HS-5 (cell line): ENCODE results near the gene NT5C1B.

Experiments used
- DNase-seq: peaks from one replicate; pipeline ENCODE4 v3.0.0-alpha.2; 2012; ENCODE audit warnings: low read depth

NT5C1B gene

DNA sequence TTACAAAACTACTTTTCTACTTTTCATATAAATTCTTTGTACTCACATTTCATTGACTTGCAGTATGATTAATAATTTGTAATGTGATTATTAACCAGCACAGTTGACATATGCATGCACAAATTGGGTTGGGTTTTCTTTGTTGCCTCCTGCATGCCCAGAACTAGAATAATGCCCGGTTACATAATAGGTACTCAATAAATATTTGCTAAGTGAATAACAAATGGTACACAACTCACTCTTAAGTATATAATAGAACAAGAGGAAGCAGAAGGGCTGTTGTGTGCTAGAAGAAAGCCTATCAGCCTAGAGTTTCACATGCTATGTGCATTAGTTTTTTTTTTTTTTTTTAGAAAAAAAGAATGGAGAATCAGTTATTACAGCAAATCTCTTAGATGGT lies 38.2 kb downstream of the NT5C1B start:
- no peak for DNase-seq

DNA sequence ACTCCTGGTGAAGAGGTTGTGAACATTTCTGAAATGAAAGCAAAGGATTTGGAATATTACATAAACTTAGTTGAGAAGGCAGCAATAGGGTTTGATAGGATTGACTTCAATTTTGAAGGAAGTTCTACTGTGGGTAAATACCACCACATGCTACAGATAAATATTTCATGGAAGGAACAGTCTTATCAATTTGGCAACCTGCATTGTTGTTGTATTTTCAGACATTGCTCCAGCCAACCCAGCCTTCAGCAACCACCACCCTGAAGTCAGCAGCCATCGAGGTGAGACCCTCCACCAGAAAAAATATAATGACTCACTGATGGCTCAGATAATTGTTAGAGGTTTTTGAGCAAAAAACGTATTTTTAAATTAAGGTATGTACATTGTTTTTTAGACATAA lies 38.9 kb downstream of the NT5C1B start:
- no peak for DNase-seq

DNA sequence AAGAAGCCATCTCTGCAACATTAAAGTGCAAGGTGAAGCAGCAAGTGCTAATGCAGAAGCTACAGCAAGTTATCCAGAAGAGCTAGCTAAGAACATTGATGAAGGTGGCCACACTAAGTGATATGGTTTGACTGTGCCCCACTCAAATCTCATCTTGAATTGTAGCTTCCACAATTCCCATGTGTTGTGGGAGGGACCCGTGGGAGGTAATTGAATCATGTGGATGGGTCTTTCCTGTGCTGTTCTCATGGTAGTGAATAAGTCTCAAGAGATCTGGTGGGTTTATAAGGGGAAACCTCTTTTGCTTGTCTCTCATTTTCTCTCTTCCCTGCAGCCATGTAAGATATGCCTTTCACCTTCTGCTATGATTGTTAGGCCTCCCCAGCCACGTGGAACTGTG lies 40.3 kb downstream of the NT5C1B start:
- DNase-seq, result no peak

DNA sequence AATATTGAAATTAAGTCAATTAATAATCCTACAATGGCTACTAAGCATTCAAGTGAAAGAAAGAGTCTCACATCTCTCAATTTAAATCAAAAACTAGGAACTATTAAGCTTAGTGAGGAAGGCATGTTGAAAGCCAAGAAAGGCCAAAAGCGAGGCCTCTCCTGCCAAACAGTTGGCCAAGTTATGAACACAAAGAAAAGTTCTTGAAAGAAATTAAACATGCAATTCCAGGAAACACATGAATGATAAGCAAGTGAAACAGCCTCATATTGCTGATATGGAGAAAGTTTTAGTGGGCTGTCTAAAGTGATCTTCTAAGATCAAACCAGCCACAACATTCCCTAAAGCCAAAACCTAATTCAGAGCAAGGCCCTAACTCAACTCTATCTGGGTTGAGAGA lies 40.7 kb downstream of the NT5C1B start:
- DNase-seq, result no peak

DNA sequence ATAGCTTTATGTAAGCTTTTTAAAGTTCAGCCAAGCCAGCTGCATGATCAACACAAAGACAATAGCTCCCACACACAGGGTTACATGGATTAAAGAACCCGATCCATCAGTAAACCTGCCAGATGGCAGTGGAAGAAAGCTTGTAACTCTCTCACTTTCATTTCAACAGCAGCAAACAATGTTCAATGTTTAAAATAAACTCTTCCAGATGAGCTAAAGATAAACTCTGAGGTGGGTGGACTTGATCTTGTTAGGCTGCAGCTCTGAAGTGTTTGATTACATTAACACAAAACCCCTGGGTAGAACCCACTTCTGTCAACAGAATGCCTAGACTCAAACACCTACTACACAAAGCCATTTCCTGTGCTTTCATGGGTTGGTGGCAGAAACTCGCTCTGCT lies 42.8 kb downstream of the NT5C1B start:
- no peak for DNase-seq

DNA sequence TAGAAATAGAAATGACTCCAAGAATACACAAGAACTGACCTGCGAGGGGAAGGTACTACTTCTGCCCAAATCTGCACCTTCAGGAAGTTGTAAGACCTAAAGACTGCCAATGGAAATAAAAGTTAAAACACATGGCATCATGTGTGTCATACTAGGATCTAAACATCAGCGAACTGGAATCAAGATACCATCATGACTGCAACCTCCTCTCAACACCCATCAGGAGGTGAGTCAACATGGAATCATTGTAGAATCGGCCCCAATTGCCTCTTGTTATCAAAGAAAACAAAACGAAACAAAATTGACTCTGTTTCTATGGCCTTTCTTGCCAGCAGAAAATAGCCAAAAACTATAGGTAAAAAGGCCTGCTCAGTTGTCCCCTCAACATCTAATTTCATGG lies 44.0 kb downstream of the NT5C1B start:
- DNase-seq, result peak; percentile 63

DNA sequence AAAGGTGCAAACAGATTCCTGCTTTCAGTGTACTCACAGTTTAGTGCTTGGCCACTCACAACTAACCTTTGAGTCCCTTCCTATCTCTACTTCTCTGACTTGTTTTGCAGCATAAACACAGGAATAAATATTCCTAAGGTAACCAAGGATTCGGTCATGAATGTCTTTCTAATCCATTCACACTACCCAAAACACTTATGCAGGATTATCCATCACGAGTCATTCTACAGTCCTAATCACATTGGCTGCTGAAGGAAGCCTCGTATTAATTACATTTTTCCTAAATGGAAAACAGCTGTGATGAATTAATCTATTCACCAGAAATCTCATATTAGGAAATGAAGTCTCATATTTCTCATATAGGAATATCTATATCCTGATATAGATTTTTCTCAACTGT lies 45.2 kb downstream of the NT5C1B start:
- peak; percentile 25 for DNase-seq

DNA sequence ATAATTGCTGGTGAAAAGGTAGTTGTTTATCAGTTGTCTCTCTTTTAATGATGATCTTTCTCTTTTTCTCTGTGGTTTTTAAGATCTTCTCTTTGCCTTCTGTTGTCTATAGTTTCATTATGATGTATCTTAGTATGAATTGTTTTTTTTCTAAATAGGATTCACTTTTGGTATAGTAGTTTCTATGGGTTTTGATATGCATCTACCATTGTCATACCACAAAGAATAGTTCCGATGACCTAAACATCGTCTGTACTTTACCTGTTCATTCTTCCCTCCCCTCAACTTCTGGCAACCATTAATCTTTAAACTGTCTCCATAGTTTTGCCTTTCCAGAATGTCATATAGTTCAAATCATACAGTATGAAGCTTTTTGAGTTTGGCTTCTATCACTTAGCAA lies 48.5 kb downstream of the NT5C1B start:
- DNase-seq, result no peak

DNA sequence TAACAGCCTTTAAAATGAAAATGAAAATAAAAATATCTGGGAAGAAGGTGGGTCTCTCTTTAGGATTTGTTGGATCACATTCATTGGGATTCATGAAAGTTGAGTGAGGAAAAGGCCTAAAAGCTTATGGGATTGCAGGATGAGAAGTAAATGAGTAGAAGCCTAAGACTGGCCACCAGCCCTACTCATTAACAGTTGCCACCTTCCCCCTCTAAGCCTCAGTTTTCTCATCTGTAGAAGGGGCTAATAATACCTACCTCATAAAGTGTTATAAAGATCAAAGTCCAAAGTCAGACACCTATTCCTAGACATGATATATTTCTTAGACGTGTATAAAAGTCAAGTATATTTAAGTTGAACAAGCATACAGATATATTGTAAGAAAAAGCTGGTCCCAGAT lies 52.7 kb downstream of the NT5C1B start:
- no peak for DNase-seq

DNA sequence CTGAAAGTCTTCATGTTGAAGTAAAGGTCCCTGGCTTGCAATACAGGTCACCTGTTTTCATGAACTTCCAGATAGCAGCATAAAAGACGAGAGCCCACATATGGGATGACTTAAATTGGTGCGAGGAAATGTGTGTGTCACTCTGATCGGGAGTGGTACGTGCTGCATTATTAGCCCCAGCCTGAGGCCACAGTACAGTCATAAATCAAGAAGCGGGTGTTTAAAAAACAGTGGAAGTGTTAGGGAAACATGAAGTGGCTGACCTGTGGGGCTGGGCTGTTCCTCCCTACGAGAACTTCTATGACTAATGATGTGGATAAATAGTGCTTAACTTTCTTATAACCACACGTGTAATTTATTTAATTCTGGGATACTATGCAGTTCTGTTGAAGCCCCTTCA lies 53.3 kb downstream of the NT5C1B start:
- no peak for DNase-seq

DNA sequence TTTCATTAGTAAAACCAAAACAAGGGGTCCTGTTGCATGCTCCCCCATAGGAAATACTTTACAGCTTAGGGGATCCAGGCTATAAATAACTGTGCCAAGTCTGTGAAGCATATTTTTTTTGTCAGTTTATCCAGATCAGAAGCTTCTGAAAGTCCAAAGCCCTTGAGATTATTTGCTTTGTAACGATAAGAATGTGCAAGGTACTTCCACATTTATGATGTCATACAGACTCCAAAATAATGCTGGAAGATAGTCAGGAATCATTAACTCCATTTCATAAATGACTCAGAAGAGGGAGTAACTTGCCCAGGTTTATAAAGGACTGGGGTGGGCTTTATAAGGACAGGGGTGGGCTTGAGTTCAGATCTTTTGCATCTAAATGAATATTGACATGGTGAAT lies 58.2 kb downstream of the NT5C1B start:
- DNase-seq, result no peak

DNA sequence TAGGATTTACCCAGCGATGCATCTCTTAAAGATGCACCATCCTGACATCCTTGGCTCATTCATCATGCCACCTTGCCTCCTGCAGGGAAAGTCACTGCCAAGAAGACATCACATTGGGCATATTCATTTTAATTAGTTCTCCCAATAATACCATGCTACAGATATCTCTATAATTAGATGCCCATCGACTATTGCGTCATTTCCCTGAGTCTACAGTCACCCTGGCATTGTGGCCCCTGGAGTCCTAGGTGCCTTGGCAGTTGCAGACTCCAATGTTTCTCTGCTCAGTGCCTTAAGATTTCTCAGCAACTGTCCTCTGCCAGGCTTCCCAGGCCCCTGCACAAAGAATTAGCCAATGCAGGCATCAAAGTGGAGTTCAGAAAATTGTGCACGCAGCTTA lies 61.5 kb downstream of the NT5C1B start:
- DNase-seq, result no peak

DNA sequence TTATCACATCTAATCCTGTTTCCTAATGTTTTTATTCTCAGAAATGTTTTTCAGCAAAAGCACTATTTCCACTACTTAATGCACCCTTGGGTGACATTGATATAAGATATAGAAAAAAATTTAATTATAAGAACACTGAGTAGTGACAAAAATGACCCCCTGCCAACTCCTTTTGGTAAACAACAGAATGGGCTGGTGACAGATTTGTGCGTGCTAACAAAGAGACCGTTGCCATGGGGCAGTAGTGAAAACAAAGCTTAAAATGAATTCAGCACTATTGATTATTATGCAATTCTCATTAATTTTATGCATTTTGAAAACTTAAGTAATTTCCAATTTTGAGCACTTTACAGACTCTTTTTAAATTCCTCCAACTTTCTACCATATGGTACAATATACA lies 62.0 kb downstream of the NT5C1B start:
- no peak for DNase-seq

DNA sequence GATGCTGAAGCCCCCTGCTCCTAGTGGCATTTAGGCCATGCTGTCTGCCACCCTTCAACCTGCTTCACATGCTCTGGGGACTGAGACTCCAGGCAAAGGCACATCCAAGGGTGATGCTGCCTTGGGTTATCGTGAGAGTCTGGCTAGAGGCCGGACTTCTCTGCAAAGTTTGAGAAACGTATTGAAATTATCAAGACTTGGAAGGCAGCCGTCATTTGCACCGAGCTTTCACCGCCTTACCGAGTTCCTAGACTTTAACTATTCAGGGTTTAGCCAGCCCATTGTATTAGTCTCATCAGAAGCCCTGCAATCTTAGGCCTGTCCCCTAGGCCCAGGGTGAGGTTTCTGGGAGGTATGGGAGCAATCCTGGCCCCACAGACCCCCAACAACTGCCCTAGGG lies 62.9 kb downstream of the NT5C1B start:
- DNase-seq, result no peak

DNA sequence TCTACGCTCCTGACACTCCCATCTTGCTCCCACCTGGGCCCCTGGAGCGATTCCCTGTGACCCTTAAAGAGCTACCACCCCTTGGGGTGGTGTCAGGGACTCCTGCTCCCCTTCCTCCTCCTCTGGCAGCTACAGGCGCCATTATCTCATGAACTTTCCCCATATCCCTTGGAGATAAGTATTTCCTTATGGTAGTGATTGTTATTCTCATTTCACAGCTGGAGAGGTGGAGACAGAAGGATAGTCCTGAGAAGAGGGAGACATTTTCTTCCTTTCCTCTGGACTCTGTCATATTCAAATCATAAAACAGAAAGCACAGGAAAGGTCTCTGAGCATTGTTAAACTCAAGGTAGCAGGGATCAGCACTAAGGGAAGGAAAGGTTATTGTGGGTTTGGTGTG lies 63.5 kb downstream of the NT5C1B start:
- no peak for DNase-seq

DNA sequence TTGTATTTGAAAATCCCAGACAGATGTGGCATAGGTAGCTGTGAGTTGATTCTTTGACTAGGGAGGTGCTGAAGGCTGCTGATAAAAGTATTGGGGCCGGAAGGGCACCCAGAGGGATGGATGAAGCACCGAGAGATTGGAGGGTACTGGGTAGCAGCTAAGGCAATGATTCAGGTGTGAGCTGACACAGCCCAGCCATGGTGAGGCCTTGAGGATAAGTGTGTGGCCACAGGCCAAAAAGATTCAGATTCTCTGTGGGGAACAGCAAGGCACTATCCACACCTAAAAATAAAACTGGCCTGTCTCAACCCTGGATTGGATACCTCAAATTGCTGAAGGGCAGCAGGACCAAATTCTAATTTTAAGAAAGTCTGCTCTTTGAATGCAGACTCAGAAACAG lies 64.1 kb downstream of the NT5C1B start:
- no peak for DNase-seq

DNA sequence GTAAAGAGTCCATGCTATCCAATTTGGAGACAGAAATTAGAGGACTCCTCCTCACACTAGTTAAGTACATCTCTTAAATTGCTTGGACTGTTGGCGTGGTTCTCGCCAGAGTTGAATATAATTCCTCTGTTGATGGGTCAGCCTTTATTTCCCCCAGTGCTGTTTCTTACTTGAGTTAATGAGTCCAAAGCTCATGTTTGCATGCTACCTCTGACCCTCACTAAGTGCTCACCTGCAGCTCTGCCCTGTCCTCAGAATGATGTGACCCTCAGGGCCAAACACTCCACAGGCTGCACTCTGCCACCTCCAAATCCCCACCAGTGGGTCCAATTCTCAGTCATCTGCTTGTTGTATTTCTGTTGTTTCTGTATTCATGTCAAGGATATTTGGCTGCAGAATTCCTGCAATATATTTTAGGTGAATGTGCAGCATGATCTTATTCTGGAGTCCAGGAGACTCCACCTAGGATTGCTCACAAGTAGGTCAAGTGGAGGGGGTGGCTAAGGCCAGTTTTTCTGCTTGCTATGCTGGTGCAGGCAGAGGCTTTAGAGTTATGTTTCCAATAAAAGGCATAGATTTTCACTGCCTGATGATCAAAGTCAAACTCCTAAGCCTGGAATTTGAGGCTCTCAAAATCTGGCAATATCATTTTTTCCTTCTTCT lies 66.8 kb downstream of the NT5C1B start:
- no peak for DNase-seq

DNA sequence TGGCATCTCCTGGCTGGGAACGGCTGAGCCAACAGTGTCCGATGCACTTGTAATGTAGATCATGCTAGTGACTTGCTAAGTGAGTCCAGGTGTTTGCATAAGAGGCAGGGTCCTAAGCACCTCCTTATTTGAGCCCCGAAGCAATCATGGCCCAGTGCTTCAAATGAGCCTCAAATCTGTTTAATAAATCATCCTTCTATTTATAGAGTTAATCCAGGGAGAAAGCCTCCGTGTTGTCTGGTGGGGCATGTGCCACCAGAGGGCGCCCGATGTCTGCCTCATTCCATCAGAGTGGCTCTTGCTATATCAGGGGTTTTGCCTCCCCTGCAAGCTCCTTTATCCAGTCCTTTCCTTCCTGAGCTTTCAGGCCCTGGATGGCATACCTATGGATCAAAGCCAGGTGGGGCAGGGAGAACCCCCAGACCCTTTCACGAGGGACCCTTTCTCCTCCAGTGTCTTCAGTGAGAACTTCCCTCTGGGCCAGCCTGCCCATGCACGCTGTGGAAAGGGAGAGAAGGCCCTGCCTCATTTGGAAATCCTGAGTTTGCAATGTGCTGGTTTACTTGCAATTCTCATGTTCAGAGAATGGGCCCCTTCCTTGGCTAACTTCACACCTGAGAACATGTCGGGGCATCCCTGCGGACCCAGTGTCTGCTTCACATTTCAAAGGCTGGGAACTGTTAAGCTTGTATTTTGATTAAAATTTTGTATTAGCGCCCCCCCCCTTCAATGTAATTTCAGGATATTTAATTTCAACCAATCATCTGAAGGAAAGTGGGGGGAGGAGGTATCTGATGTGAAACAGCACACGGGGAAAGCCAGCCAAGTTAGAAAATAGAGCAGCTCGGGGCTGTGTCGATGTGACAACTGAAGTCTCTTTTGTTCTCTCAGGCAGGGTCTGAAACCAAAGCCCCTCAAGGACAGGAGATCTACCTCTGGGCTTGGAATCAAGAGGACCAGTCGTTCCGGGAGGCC lies 68.6 kb downstream of the NT5C1B start:
- peak; percentile 42 for DNase-seq

DNA sequence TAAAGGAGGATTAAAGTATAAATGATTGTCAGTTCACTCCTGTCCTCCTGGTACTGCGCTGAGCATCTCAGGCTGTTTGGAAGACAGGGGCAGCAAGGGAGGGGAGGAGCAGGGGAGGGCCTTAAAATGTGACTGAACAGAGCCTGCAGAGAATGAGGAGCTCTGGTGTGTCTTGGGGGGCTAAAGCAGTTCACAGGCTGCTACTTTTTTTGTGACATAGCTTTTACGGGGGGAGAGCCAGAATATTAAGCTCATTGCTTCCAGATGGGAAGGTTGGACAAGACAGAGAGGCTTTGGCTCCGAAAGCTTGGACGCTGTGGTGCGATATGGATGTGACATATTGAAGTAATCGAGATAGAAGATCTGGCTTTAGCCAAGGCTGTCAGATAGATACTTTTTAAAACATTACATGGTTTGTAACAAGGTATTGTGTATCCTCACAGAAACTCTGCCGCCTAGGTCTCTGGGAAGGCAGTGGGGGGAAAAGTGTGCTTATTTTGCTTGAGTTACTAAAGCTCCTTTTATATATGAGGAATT lies 69.4 kb downstream of the NT5C1B start:
- DNase-seq, result no peak

DNA sequence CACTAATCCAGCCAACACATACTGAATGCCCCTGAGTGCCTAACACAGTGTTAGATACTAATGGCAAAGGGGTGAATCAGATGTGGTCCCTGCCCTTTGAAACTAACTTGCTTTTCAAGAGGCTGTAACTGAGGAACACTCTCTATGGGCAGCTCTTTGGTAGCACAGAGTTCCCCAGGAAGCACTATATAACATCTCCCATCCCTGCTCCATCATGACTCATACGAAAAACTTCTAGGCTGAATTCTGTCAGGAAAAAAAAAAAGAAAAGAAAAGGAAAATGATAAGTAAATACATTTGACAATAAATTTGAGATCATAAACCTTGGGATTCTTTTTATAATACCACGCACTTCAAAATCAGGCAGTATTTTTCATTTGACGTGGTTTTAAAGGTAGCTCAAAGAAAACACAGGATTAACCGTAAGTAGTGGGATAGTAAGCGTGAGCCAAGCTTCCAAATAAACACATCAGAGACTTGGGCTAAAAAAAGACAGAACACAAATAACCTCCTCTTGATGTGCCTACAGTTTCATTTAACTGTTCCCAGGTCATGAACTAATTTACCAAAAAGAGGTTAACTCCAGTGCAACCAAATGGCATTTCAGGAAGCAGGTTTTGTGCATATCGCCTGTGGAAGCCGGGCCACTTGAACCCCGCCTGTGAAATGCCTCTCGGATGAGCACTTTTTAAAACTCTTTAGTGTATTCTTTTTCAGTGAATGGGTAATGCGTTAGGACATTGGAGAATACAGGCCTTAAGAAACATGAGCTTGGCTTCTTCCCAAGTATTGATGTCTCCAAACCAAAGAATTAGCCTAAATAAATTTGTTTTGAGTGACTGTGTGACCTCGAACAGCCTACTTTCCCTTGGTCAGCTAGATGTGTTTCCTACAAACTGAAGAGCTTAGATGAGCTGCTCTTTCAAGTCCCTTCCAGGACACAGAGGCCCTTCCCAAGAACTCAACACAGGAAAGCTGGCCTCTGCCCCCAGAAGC lies 71.0 kb downstream of the NT5C1B start:
- peak; percentile 47 for DNase-seq

DNA sequence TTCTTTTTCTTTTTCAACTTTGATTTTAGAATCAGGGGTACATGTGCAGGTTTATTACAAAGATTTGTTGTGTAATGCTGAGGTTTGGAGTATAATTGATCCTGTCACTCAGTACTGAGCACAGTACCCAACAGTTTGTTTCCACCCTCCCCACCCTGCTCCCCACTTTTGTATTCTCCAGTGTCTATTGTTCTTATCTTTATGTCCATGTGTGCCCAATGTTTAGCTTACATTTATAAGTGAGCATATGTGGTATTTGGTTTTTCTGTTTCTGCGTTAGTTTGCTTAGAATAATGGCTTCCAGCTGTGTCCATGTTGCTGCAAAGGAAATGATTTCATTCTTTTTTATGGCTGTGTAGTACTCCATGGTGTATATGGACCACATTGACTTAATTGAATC lies 72.0 kb downstream of the NT5C1B start:
- DNase-seq, result no peak

DNA sequence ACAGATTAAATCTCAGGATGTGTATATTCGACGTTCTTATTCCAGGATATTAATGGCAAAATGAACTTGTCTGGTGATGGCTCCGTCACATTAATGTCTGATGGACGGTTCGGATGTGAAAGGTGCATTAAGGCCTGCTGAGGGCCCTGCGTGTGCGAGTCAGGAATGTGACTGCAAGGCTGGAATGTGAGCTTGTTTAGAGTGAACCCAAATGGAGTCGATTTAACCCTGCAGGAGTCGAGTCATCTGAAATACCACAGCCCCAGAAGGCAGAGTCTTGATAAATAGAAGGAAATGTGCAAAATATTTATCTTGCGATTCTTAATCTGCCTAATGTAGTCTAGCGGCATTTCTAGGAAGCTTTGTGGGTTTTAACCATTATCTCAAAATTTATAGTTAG lies 73.3 kb downstream of the NT5C1B start:
- no peak for DNase-seq
